Gastroesophageal sphincter (tissue), 4 donors: ENCODE data around the gene SLC35A5. TPM values are rescaled to one million over a fixed set of nuclear protein-coding genes. Genes with fewer than 3 reads are reported as not detected.
A peak's percentile ranks its signal among the peaks of the same experiment; 100 is the strongest.

Experiments used
- ATAC-seq: fragments of 150-250 bp; one replicate; pipeline ENCODE4 v1.9.1; 2016; ENCODE audit warnings: mild to moderate bottlenecking, moderate library complexity
- H3K27ac ChIP-seq, 4 donors: fragments of 200-600 bp; sonication (generic) in 3 of 4; 1 replicate in 3 of 4; 2 replicates in 1 of 4; pipeline ENCODE4 v1.5.1; 2016 to 2019
- H3K27me3 ChIP-seq: fragments of 200-600 bp; sonication (generic); one replicate; pipeline ENCODE4 v1.5.1; 2019
- H3K36me3 ChIP-seq, 2 donors: fragments of 200-600 bp; sonication (generic); one replicate each; pipeline ENCODE4 v1.5.1; 2019; ENCODE audit warnings: control low read depth in 1 of 2
- H3K4me1 ChIP-seq, 3 donors: fragments of 200-600 bp; sonication (generic); 1 replicate in 2 of 3; 2 replicates in 1 of 3; pipeline ENCODE4 v1.5.1; 2016 to 2019; ENCODE audit warnings: control low read depth in 2 of 3
- H3K4me3 ChIP-seq, 2 donors: fragments of 200-600 bp; sonication (generic); one replicate each; pipeline ENCODE4 v1.5.1; 2019; ENCODE audit warnings: mild to moderate bottlenecking in 1 of 2, moderate library complexity in 1 of 2
- H3K9me3 ChIP-seq, 3 donors: fragments of 200-600 bp; sonication (generic); one replicate each; pipeline ENCODE4 v1.5.1; 2017 to 2019; ENCODE audit warnings: control low read depth in 2 of 3
- EP300 ChIP-seq: sonication (generic); formaldehyde crosslinking; IDR thresholded peaks from one replicate; pipeline ENCODE4 v1.6.1; 2017; ENCODE audit warnings: antibody characterized with exemption, mild to moderate bottlenecking
- POLR2A ChIP-seq, 2 donors: fragments of 450-650 bp; IDR thresholded peaks; one replicate each; pipeline ENCODE4 v1.6.1; 2017; ENCODE audit warnings: antibody characterized with exemption in 2 of 2, mild to moderate bottlenecking in 2 of 2, moderate library complexity in 1 of 2
- POLR2AphosphoS5 ChIP-seq: sonication (generic); formaldehyde crosslinking; IDR thresholded peaks from one replicate; pipeline ENCODE4 v1.6.1; 2017; ENCODE audit warnings: antibody characterized with exemption
- WGBS, 2 donors: methylation state at CpG; one replicate each; pipeline ENCODE4 v1.1.5; 2018; ENCODE audit warnings: low coverage in 1 of 2; 5-methylcytosine and 5-hydroxymethylcytosine counted together
- total RNA-seq, 4 donors: library from RNA; depleted of rRNA; stranded (reverse); fragments of >200 nt; gene quantifications; one replicate each; pipeline ENCODE4 v1.1.0, GENCODE V29; 2016
- TF ChIP-seq, protein P1 (sequence below), 4 experiments: fragments of 200-600 bp in 2 of 4; fragments of 450-650 bp in 2 of 4; sonication (generic) in 1 of 4; IDR thresholded peaks; one replicate each; pipeline ENCODE4 v1.5.1; 2017 to 2019; ENCODE audit warnings: antibody characterized with exemption in 4 of 4, mild to moderate bottlenecking in 2 of 4, moderate library complexity in 2 of 4

Gene SLC35A5
- total RNA-seq, 4 donors from 2014 or later, result 20.7 to 29.7 (median 25.4) TPM

DNA sequence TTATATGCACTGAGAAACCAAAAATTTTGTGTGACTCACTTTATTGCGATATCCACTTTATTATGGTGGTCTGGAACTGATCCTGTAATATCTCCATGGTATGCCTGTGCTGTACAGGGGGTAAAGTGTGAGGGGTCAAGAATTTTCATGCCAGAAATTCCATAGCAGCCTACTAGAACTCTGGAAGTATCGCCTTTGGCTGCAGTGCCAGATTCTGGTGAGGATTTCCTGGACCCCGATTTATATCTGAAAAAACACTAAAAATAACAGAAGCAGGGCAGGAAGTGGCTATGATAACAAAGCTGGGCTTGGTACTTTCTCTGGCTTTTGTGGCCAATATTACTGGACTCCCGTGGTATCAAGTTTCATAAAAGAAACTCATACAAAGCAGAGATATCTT lies 42.7 kb downstream of the SLC35A5 start:
- peaks cover 0 to 76% of the 10 kb centered on the region in 2 donors for H3K36me3 ChIP-seq
- H3K9me3 ChIP-seq, result no peaks in the 10 kb centered on the region
- no peaks in the 10 kb centered on the region for H3K27me3 ChIP-seq
- H3K27ac ChIP-seq, result no peak overlapping the region
- no peaks in the 10 kb centered on the region for H3K4me1 ChIP-seq
- TF ChIP-seq POLR2A (IDR thresholded peaks at IDR 0.05) (no peak), POLR2AphosphoS5 (no peak), EP300 (no peak)
- TF ChIP-seq, protein P1, sequence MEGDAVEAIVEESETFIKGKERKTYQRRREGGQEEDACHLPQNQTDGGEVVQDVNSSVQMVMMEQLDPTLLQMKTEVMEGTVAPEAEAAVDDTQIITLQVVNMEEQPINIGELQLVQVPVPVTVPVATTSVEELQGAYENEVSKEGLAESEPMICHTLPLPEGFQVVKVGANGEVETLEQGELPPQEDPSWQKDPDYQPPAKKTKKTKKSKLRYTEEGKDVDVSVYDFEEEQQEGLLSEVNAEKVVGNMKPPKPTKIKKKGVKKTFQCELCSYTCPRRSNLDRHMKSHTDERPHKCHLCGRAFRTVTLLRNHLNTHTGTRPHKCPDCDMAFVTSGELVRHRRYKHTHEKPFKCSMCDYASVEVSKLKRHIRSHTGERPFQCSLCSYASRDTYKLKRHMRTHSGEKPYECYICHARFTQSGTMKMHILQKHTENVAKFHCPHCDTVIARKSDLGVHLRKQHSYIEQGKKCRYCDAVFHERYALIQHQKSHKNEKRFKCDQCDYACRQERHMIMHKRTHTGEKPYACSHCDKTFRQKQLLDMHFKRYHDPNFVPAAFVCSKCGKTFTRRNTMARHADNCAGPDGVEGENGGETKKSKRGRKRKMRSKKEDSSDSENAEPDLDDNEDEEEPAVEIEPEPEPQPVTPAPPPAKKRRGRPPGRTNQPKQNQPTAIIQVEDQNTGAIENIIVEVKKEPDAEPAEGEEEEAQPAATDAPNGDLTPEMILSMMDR (IDR thresholded peaks at IDR 0.05), result no peak
- no peak overlapping the region for H3K4me3 ChIP-seq
- no peak for ATAC-seq
- WGBS, 2 donors, result 52 to 63% methylated on average over 4 of the region's 4 CpGs

DNA sequence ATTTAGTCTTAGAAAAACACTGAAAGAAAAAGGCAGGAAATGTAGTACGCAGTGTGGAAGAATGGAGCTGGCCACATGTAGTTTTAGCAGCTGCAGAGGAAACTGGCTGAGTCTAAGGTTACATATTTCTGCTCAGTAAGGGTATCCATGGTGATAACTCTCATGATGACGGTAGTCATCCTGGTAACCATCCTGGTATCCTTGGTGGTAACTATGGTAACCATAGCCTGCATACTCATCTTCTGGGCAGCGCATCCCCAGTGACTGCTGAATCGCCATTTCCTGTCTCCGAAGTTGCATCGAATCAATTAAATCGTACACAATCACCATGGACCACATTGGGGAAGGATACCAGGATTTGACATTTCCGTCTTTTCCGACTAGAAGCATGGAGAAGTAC lies 43.4 kb downstream of the SLC35A5 start:
- H3K27ac ChIP-seq, result no peak overlapping the region
- no peaks in the 10 kb centered on the region for H3K9me3 ChIP-seq
- peak; percentile 55 for ATAC-seq
- WGBS, 2 donors, result 82 to 84% methylated on average over 5 to 8 of the region's 9 CpGs
- H3K4me3 ChIP-seq, result no peak overlapping the region
- H3K27me3 ChIP-seq, result no peaks in the 10 kb centered on the region
- peaks cover 0 to 81% of the 10 kb centered on the region in 2 donors for H3K36me3 ChIP-seq
- TF ChIP-seq POLR2AphosphoS5, result no peak
- TF ChIP-seq EP300, result no peak
- H3K4me1 ChIP-seq, result no peaks in the 10 kb centered on the region

DNA sequence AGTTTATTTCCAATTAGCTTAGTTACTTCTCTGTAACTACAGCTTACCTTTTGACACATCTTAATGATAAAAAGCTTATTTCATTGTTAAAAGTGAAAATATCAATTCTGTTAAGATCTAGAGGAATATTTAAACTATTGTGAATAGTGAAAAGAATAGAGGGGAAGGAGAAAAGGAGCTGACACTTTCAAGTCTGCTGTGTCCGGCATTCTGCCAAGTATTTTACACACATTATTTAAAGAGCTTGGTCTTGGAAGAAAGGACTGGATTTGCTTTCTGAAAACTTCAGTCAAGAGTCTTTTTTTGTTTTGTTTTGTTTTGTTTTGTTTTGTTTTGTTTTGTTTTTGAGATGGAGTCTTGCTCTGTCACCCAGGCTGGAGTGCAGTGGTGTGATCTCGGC lies 44.3 kb downstream of the SLC35A5 start:
- no peak for ATAC-seq
- 93 to 95% methylated on average over 2 of the region's 2 CpGs for WGBS, 2 donors
- TF ChIP-seq, protein P1 (IDR thresholded peaks at IDR 0.05), result no peak
- Histone ChIP-seq H3K27ac (no peak overlapping the region), H3K36me3 (peaks cover 0 to 74% of the 10 kb centered on the region in 2 donors), H3K4me3 (no peak overlapping the region), H3K27me3 (no peaks in the 10 kb centered on the region), H3K9me3 (no peaks in the 10 kb centered on the region), H3K4me1 (no peaks in the 10 kb centered on the region)

DNA sequence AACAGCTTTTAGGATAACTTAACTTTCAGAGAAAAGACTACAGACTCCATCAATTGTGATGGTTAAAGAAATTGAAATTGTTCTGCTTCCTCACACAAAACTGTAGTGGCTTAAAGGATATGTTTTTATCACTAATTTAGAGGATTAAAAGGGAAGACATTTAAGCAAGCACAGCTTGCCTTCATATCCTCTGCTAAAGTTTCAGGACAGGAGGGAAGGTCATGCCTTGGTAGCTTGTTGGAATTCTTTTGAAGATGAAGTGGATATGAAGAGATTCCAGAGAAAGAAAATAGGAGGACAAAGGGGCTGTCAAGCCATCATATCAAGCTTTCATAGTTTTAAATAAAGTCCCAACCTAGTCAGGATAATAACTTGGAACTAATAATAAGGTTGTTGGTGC lies 46.0 kb downstream of the SLC35A5 start:
- Histone ChIP-seq H3K4me1 (no peaks in the 10 kb centered on the region), H3K36me3 (peaks cover 0 to 73% of the 10 kb centered on the region in 2 donors), H3K4me3 (no peak overlapping the region), H3K9me3 (no peaks in the 10 kb centered on the region), H3K27ac (no peak overlapping the region), H3K27me3 (no peaks in the 10 kb centered on the region)
- no peak for TF ChIP-seq EP300
- no peak for TF ChIP-seq POLR2AphosphoS5
- TF ChIP-seq, protein P1 (IDR thresholded peaks at IDR 0.05), result no peak
- no peak for ATAC-seq

DNA sequence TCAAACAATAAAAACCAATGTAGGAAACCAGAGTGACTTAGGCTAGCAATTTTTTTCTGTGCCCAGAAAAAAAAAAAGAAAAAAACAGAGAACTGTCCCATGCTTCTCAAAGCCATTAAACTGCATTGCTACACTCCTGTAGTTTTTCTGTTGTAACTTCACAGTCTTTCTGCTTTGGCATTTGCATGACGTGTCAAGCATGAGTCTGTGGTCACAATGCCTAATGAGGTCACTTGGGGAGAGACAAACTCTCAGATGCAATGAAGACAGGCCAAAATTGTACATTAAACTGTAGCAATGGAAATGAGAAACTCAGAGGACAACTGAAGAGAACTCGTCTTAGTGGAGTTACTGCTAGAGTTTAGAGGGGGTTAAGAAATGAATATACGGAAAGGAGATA lies 48.3 kb downstream of the SLC35A5 start:
- no peak for TF ChIP-seq POLR2A (IDR thresholded peaks at IDR 0.05)
- TF ChIP-seq, protein P1 (IDR thresholded peaks at IDR 0.05), result no peak
- TF ChIP-seq EP300, result no peak
- no peak for TF ChIP-seq POLR2AphosphoS5
- no peak overlapping the region for H3K27ac ChIP-seq
- no peak for ATAC-seq
- WGBS, 2 donors, result 63 to 92% methylated on average over 3 of the region's 3 CpGs
- H3K9me3 ChIP-seq, result no peaks in the 10 kb centered on the region
- no peaks in the 10 kb centered on the region for H3K4me1 ChIP-seq
- peaks cover 0 to 62% of the 10 kb centered on the region in 2 donors for H3K36me3 ChIP-seq
- H3K4me3 ChIP-seq, result no peak overlapping the region
- no peaks in the 10 kb centered on the region for H3K27me3 ChIP-seq
